ENCODE measurements around the gene CRIP2.

- TF ChIP-seq, protein P1, sequence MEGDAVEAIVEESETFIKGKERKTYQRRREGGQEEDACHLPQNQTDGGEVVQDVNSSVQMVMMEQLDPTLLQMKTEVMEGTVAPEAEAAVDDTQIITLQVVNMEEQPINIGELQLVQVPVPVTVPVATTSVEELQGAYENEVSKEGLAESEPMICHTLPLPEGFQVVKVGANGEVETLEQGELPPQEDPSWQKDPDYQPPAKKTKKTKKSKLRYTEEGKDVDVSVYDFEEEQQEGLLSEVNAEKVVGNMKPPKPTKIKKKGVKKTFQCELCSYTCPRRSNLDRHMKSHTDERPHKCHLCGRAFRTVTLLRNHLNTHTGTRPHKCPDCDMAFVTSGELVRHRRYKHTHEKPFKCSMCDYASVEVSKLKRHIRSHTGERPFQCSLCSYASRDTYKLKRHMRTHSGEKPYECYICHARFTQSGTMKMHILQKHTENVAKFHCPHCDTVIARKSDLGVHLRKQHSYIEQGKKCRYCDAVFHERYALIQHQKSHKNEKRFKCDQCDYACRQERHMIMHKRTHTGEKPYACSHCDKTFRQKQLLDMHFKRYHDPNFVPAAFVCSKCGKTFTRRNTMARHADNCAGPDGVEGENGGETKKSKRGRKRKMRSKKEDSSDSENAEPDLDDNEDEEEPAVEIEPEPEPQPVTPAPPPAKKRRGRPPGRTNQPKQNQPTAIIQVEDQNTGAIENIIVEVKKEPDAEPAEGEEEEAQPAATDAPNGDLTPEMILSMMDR (IDR thresholded peaks at IDR 0.05; ENCODE audit: low read length) = no peak
- TF ChIP-seq EZH2 (IDR thresholded peaks at IDR 0.05; ENCODE audit: borderline replicate concordance, low read length) = no peak
These were observed 48.0 kb upstream of the CRIP2 start for GRCh38 chr14:105426416-105427130.
